HG02870 (cell line): ENCODE data around the gene ARMC8.
A peak's percentile ranks its signal among the peaks of the same experiment; 100 is the strongest.

Experiments
- ATAC-seq: cut with Tn5 transposase; IDR thresholded peaks from one replicate; pipeline ENCODE4 v1.9.1; 2021; ENCODE audit warnings: mild to moderate bottlenecking, moderate library complexity; ENCODE audit not compliant: unreplicated experiment

The ARMC8 gene

GRCh38 chr3:138245026-138245425 is 57.9 kb downstream of the ARMC8 start:
- ATAC-seq: no peak

GRCh38 chr3:138249636-138250035 is 62.5 kb downstream of the ARMC8 start:
- no peak for ATAC-seq

- no peak for ATAC-seq
Measured at GRCh38 chr3:138253609-138254008, 66.5 kb downstream of the ARMC8 start.

GRCh38 chr3:138254216-138254615 is 67.1 kb downstream of the ARMC8 start:
- no peak for ATAC-seq

- no peak for ATAC-seq
Measured at GRCh38 chr3:138256022-138256421, 68.9 kb downstream of the ARMC8 start.

GRCh38 chr3:138257986-138258385 is 70.9 kb downstream of the ARMC8 start:
- peak; percentile 50 for ATAC-seq

- no peak for ATAC-seq
Measured at GRCh38 chr3:138259126-138259525, 72.0 kb downstream of the ARMC8 start.

GRCh38 chr3:138260611-138261010 is 73.5 kb downstream of the ARMC8 start:
- no peak for ATAC-seq

- ATAC-seq: no peak
Measured at GRCh38 chr3:138263104-138263503, 76.0 kb downstream of the ARMC8 start.

GRCh38 chr3:138265745-138266144 is 78.6 kb downstream of the ARMC8 start:
- ATAC-seq: no peak

- ATAC-seq: no peak
Measured at GRCh38 chr3:138267083-138267482, 80.0 kb downstream of the ARMC8 start.

- no peak for ATAC-seq
Measured at GRCh38 chr3:138270245-138270644, 83.1 kb downstream of the ARMC8 start.

GRCh38 chr3:138271189-138271794 is 84.2 kb downstream of the ARMC8 start:
- ATAC-seq: peak; percentile 75

- no peak for ATAC-seq
Measured at GRCh38 chr3:138281561-138281960, 94.5 kb downstream of the ARMC8 start.

- no peak for ATAC-seq
Measured at GRCh38 chr3:138282836-138283235, 95.7 kb downstream of the ARMC8 start.

- no peak for ATAC-seq
Measured at GRCh38 chr3:138284079-138284478, 97.0 kb downstream of the ARMC8 start.

- ATAC-seq: no peak
Measured at GRCh38 chr3:138284957-138285477, 97.9 kb downstream of the ARMC8 start.

GRCh38 chr3:138289260-138289659 is 102.2 kb downstream of the ARMC8 start:
- ATAC-seq: no peak

- no peak for ATAC-seq
Measured at GRCh38 chr3:138289701-138290100, 102.6 kb downstream of the ARMC8 start.

GRCh38 chr3:138296639-138297038 is 109.5 kb downstream of the ARMC8 start:
- peak; percentile 39 for ATAC-seq

- peak; percentile 3 for ATAC-seq
Measured at GRCh38 chr3:138297059-138297607, 110.0 kb downstream of the ARMC8 start.

- no peak for ATAC-seq
Measured at GRCh38 chr3:138297876-138298275, 110.8 kb downstream of the ARMC8 start.

- ATAC-seq: no peak
Measured at GRCh38 chr3:138300647-138301046, 113.5 kb downstream of the ARMC8 start.
